Measurements from ENCODE around the gene CLNK. TPM values are rescaled to one million over a fixed set of nuclear protein-coding genes. Genes with fewer than 3 reads are reported as not detected.

The CLNK gene
- total RNA-seq, 1 experiment from 2014 or later: not detected

DNA sequence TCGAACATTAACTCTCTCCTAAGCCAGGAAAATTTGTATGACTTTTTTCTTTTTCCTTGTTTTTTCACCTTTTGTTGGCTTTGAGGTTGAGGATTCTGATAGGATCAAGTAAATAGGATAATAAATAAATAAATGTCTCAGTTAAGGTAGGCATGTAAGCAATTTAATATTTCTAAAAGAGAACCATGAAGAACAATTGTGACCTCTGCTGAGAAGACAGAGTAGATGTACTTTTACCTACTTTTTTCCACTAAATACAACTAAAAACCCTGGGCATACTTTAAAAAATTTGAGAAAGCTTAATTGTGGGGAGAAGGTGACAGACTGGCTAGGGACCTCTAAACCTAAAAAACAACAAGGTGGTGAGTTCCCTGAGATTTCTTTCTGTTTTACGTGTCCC lies 31.6 kb upstream of the CLNK start:
- Histone ChIP-seq H3K4me1 (ENCODE audit: insufficient read depth, low read length) (no peaks in the 10 kb centered on the region), H4K20me1 (ENCODE audit: control insufficient read depth, insufficient read depth, insufficient read length) (no peaks in the 10 kb centered on the region), H4K5ac (ENCODE audit: insufficient read length, low read depth, low read length) (no peak overlapping the region), H3K79me2 (ENCODE audit: insufficient read depth, low read length) (no peaks in the 10 kb centered on the region), H3K4ac (ENCODE audit: low read depth, low read length) (no peak overlapping the region), H2BK15ac (ENCODE audit: low read depth, low read length) (no peak overlapping the region), H3K14ac (ENCODE audit: insufficient read depth, low read length) (no peak overlapping the region), H2BK20ac (ENCODE audit: low read depth, low read length, poor library complexity, severe bottlenecking) (no peak overlapping the region), H3K18ac (ENCODE audit: insufficient read length, low read depth, low read length) (no peak overlapping the region), H3K27ac (ENCODE audit: insufficient read length, low read depth, low read length) (no peak overlapping the region), H3K23ac (ENCODE audit: insufficient read length, low read depth, low read length) (no peak overlapping the region), H3T11ph (ENCODE audit: low read length) (no peak overlapping the region), H3K4me2 (ENCODE audit: insufficient read depth, insufficient read length, low read length) (no peak overlapping the region), H3K9me3 (ENCODE audit: control insufficient read depth, low read depth, low read length) (no peaks in the 10 kb centered on the region), H2AK5ac (ENCODE audit: insufficient read length, low read length) (no peak overlapping the region), H3K79me1 (ENCODE audit: insufficient read depth, low read depth, low read length, poor library complexity, severe bottlenecking) (no peaks in the 10 kb centered on the region), H3K23me2 (ENCODE audit: insufficient read length, low read depth, low read length, poor library complexity, severe bottlenecking) (no peaks in the 10 kb centered on the region), H3K56ac (ENCODE audit: insufficient read length, low read depth, low read length) (no peak overlapping the region), H2BK5ac (ENCODE audit: insufficient read length, low read length) (no peak overlapping the region), H2AFZ (ENCODE audit: low read length) (no peak overlapping the region), H4K8ac (replicated peaks; ENCODE audit: insufficient read length, low read depth, low read length) (no peak overlapping the region), H2BK120ac (ENCODE audit: low read depth, low read length, poor library complexity, severe bottlenecking) (no peak overlapping the region), H3K27me3 (ENCODE audit: insufficient read depth, low read length) (no peaks in the 10 kb centered on the region), H4K91ac (ENCODE audit: insufficient read length, low read depth, low read length) (no peak overlapping the region), H3K9ac (ENCODE audit: extremely low read depth, insufficient read length, low read length) (no peak overlapping the region), H2BK12ac (ENCODE audit: insufficient read length, low read depth, low read length) (no peak overlapping the region)
- H3K27ac Mint-ChIP-seq: no peak overlapping the region
- peaks cover 5 to 8% of the 10 kb centered on the region in 2 experiments; a peak in 4 of 5 replicates for H3K9me3 Mint-ChIP-seq
- H3K36me3 Mint-ChIP-seq (ENCODE audit: insufficient read depth in 1 of 3, low read depth in 3 of 3): peaks cover 0 to 5% (median 0%) of the 10 kb centered on the region in 3 experiments; a peak in 2 of 7 replicates
- no peaks in the 10 kb centered on the region for H3K27me3 Mint-ChIP-seq (ENCODE audit: low read depth)
- DNase-seq: no peak
- TF ChIP-seq CTCF (conservative IDR thresholded peaks at IDR 0.05): no peak
- H3K4me1 Mint-ChIP-seq: peaks cover 6% of the 10 kb centered on the region in 2 experiments; a peak in 3 of 4 replicates
- no peak overlapping the region for H3K4me3 Mint-ChIP-seq
- WGBS (ENCODE audit: extremely low coverage, insufficient read length, low lambda C conversion rate): no CpG with 5 or more reads among the region's 2 CpGs

Measured in H9 (cell line).